Ecto neural progenitor cell (in vitro differentiated cells): ENCODE data around the gene RNF225.
A peak's percentile ranks its signal among the peaks of the same experiment; 100 is the strongest.
"Not testable (repeated sequence)": the region's sequence is repeated elsewhere in the genome, so short reads cannot be mapped to it uniquely, and the experiment has no call there.

Experiments
- DNase-seq: peaks from one replicate; pipeline ENCODE4 v3.0.0-alpha.2; 2018; ENCODE audit warnings: low spot score

The RNF225 gene

GRCh38 chr19:58387338-58388174, 7.9 kb upstream of the RNF225 start:
- peak; percentile 45 for DNase-seq

- DNase-seq = no peak
Measured at GRCh38 chr19:58388175-58388526, 7.3 kb upstream of the RNF225 start.

DNA sequence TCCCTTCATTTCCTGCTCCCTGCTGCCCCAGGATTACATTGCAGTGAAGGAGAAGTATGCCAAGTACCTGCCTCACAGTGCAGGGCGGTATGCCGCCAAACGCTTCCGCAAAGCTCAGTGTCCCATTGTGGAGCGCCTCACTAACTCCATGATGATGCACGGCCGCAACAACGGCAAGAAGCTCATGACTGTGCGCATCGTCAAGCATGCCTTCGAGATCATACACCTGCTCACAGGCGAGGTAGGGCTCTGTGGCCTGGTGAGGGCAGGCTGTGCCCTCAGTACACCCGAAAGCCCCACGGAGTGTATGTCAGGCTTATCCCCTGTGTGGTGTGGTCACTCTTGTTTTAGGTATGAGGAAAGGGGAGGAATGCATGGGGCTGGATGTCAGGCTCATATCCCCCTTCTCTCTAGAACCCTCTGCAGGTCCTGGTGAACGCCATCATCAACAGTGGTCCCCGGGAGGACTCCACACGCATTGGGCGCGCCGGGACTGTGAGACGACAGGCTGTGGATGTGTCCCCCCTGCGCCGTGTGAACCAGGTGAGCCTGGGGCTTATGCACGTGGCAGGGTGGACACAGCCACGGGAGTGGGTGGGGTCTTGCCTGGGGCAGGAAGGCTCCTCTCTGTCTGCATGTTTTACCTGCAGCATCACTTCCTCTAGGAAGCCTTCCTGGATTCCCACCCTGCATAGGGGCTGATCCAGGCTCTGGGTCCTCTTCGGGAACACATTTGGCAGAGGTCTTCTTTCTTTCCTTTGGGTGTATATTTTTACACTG, 2.3 kb upstream of the RNF225 start:
- DNase-seq = no peak

- no peak for DNase-seq
Measured at GRCh38 chr19:58393725-58394033, 1.8 kb upstream of the RNF225 start.

- DNase-seq = no peak
Measured at GRCh38 chr19:58394821-58395219, 636 bp upstream of the RNF225 start.

DNA sequence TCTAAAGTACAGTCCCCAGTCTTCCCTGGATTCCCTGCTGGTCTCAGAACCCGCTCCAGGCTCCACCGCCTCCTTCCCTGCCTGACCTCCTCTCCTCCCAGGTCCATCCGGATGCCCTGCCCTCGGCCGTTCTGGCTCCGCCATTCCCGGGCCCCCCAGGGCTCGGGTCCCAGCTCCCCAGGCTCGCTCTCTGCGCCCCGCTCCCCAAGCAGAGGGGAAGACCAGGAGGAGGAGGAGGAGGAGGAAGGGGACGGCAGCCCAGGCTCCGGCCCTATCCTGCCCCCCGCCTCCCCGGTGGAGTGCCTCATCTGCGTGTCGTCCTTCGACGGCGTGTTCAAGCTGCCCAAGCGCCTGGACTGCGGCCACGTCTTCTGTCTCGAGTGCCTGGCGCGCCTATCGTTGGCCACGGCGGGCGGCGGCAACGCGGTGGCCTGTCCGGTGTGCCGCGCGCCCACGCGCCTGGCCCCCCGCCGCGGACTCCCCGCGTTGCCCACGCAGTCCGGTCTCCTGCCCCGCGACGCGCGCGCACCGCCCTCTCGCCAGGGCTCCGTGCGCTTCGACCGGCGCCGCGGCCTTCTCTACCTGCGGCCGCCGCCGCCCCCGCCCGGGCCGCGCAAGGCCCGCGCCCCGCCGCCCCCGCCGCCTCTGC, 647 bp downstream of the RNF225 start:
- DNase-seq = no peak

GRCh38 chr19:58396691-58397532, 1.5 kb downstream of the RNF225 start:
- DNase-seq = no peak

DNA sequence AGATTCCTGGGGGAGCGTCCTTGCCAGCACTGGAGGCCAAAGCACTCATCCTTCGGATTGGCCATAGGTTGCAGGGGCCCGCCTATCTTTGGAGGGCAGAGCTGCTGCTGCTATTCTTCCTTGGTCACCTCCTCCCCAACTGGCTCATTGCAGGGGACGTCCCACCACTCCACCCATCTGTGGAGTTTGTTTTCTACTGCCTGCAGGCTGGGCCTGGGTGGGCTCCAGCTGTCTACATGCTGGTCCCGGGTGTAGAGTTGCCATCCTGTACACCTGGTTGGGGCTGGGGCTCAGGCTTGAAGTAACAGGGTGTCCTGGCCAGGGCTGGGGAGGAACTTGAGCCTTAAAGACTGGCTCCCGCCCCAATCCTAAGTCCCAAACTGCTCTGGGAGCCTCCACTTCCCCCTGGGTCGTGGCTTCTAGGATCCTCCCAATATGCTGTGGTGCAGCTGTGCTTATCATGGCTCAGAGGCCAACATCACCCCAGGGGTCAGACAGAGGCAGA, 2.1 kb downstream of the RNF225 start:
- DNase-seq = peak; percentile 46

DNA sequence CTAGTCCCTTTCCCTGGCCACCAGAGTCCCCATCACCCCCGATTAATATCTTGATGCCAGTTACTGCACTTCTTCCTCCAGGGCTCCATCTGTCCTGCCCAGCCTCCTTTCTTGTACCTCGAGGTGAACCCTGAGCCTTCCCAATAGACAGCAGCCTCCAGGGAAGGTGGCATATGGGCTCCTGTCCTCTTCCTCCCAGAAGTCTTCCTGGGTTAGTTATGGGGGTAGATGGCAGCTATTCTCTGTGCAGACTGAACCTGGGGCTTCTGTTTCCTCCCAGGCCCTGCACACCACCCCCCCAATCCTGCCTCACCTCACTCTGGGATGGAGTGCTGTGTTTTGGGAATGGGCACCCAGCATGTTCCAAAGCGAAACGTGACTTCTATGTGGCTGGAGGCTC, 2.6 kb downstream of the RNF225 start:
- DNase-seq = no peak

DNA sequence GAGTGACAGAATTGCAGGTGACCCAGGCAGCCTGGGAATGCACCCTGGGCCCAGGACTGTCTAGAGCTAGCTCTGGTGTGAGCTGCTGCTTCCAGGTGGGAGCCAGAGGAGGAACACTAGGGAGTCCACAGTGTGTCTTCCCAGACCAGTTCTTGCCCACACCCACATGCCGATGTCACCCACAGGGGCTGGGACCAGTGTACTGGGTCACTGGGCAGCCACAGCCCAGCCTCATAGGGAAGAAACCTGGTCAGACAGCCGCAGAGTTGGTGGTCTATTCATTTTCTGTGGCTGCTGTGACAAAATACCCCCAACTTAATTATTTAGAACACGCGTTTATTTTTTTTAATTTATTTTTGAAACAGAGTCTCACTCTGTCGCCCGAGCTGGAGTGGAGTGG, 3.1 kb downstream of the RNF225 start:
- DNase-seq = no peak

DNA sequence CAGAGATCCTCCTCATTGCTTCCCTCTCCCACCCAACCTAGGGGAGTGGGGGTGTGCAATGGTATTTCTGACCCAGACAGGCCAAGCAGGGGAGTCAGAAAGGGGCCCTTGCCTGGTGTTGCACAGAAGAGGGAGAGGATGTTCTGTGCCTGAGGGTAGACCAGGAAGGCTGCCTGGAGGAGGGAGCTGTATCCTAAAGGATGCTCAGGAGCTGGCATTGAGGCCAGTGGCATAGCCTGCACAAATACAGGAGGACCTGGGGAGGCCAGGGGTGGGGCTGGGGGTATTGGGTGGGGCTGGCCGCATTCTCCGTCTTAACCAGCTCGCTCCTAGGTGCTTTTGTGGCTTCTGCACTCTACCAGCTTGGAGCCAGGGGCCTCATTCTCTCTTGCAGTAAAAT, 4.4 kb downstream of the RNF225 start:
- no peak for DNase-seq

DNA sequence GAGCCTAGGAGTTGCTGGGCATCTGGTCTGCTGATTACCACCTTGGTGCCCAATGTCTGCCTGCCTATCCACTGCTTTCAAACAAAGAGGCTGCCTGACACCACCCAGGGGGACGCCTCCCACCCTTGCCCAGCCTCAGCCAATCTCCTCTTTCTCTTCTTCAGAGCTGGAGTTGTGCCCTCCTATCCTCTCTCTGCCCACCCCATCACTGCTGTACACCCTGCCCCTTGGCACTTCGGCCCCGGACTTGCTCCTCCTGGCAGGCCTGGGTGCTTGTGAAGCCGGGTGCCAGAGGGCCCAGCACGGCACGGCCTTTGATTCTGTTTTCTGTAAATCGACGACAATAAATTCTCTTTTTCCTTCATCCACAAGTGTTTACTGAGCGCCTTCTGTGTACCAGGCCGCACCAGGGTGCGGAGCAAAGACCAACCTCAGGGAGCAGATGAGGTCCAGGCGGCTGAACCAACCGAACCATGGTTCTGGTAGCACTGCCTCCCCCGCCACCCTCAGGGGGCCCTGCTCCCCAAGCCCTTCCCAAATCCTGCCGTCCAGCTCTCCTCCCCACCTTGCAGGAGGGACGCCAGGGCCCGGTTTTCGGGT, 5.0 kb downstream of the RNF225 start:
- peak; percentile 52 for DNase-seq

DNA sequence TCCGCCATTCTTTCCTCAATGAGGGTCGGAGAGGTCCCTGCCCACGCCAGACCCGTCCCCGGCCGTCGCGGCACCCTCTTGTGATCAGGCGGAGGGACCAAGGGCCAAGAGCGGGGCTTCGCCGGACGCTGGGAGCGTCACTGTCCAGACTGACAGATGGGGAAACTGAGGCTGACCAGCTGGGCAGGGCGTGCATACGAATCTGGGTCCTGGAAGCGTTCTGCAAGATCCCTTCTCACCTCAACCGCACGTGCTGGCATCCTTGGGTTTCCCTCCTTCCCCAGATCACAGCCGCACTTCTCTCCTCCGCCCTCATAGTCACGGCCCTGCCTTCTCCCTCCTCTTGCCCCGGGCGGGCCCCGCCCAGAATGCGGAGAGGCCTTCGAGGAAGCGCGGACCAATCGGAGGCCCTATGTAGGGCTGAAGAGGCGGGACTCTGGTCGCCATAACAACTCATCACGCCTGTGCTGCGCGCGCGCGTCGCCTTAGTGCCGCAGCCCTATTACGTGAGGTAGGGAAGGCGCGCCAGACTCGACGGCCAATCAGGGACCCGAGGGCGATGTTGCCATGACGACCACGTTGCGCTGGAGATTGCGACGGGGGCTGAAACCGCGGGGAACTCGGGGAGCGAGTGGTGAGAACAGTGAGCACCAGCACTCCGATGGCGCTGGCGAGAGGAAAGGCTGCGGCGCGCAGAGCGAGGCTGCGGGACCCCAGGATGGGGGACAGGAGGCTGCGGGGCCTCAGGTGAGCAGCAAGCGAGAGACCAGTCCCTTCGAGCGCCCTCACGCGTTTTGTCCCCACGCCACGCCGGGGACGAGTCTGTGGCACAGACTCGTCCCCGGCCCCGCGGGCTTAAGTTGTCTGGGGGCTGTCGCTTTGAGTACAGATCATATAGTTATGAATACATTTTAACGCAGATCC, 5.7 kb downstream of the RNF225 start:
- peak; percentile 100 for DNase-seq

- peak; percentile 48 for DNase-seq
Measured at GRCh38 chr19:58401840-58402421, 6.5 kb downstream of the RNF225 start.

- not testable (repeated sequence) for DNase-seq
Measured at GRCh38 chr19:58403920-58404478, 8.5 kb downstream of the RNF225 start.

GRCh38 chr19:58406818-58407657, 11.6 kb downstream of the RNF225 start:
- DNase-seq = peak; percentile 49

DNA sequence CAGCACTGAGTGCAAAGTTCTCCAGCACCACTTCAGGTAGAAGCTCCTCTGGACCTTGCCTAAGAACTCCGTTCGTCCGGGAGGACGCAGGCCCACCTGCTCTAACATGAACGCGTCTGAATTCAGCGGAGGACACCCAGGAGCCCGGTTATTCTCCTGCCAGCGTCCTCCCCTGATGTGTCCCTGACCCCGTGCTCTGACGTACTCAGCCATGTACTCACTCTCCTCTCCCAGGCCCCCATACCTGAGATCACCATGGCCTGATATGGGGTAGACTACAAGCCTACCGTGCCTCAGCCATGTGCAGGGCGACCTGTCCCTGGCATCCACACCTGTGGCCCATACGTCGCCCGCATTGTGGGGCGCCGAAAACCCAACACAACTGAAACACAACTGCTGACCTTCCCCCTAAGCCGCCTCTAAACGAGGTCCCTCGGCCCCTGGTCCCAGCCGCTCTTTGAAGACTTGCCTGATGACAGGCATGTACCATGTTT, 12.2 kb downstream of the RNF225 start:
- no peak for DNase-seq

GRCh38 chr19:58408152-58409009, 12.9 kb downstream of the RNF225 start, which contains the start of gene ZNF584:
Gene ZNF584, plus strand, starts transcription at chr19:58408649. Its CDS starts 499 bp downstream, at chr19:58409148.
- DNase-seq = peak; percentile 98
